Esophagus muscularis mucosa (tissue), 4 donors: ENCODE measurements around the gene ETFA. TPM values are rescaled to one million over a fixed set of nuclear protein-coding genes. Genes with fewer than 3 reads are reported as not detected.
A peak's percentile ranks its signal among the peaks of the same experiment; 100 is the strongest.

Experiments used
- DNase-seq: peaks from one replicate; pipeline ENCODE4 v3.0.0-alpha.2; 2017; ENCODE audit errors: extremely low spot score
- H3K27ac ChIP-seq, 4 donors: fragments of 200-600 bp; sonication (generic); replicated peaks in 1 of 4; 1 replicate in 3 of 4; 2 replicates in 1 of 4; pipeline ENCODE4 v1.5.1; 2016 to 2019; ENCODE audit warnings: mild to moderate bottlenecking in 1 of 4
- H3K27me3 ChIP-seq, 4 donors: fragments of 200-600 bp; sonication (generic); one replicate each; pipeline versions ENCODE4 v1.5.1 to v1.6.0; 2016 to 2019
- H3K36me3 ChIP-seq, 4 donors: fragments of 200-600 bp; sonication (generic); one replicate each; pipeline ENCODE4 v1.5.1; 2016 to 2019
- H3K4me1 ChIP-seq, 4 donors: fragments of 200-600 bp; sonication (generic); one replicate each; pipeline ENCODE4 v1.5.1; 2016 to 2019
- H3K4me3 ChIP-seq, 4 donors: fragments of 200-600 bp; sonication (generic); 1 replicate in 2 of 4; 2 replicates in 2 of 4; pipeline ENCODE4 v1.5.1; 2016 to 2019; ENCODE audit warnings: mild to moderate bottlenecking in 4 of 4, moderate library complexity in 1 of 4
- H3K9me3 ChIP-seq, 4 donors: fragments of 200-600 bp; sonication (generic); 1 replicate in 3 of 4; 2 replicates in 1 of 4; pipeline ENCODE4 v1.5.1; 2016 to 2019
- CTCF ChIP-seq, 3 experiments: fragments of 200-600 bp in 2 of 3; fragments of 450-650 bp in 1 of 3; sonication (generic) in 2 of 3; IDR thresholded peaks; one replicate each; pipeline ENCODE4 v1.5.1; 2017 to 2019; ENCODE audit warnings: antibody characterized with exemption in 3 of 3, mild to moderate bottlenecking in 2 of 3, moderate library complexity in 1 of 3
- EP300 ChIP-seq: sonication (generic); formaldehyde crosslinking; IDR thresholded peaks from one replicate; pipeline ENCODE4 v1.6.1; 2017; ENCODE audit warnings: antibody characterized with exemption
- POLR2A ChIP-seq: fragments of 450-650 bp; IDR thresholded peaks from one replicate; pipeline ENCODE4 v1.6.1; 2017; ENCODE audit warnings: antibody characterized with exemption, moderate library complexity, mild to moderate bottlenecking, low read depth
- POLR2AphosphoS5 ChIP-seq, 2 donors: sonication (generic); formaldehyde crosslinking; IDR thresholded peaks; one replicate each; pipeline ENCODE4 v1.6.1; 2017; ENCODE audit warnings: antibody characterized with exemption in 2 of 2
- WGBS: methylation state at CpG from one replicate; pipeline ENCODE4 v1.1.5; 2018; 5-methylcytosine and 5-hydroxymethylcytosine counted together
- intact Hi-C: fragments of 100-400 bp; cut with DNase I; formaldehyde crosslinking; loops from one replicate; pipeline ENCODE4 v1.15.1; 2023
- total RNA-seq, 4 donors: library from RNA; depleted of rRNA; stranded (reverse); fragments of >200 nt; gene quantifications; one replicate each; pipeline versions ENCODE4 v1.1.0 to v1.2.1, GENCODE V29; 2016

Gene ETFA
- total RNA-seq, 4 donors from 2014 or later: 98.7 to 137 (median 130) TPM

- no peak overlapping the region for H3K27ac ChIP-seq
- H3K9me3 ChIP-seq: no peaks in the 10 kb centered on the region
- H3K4me3 ChIP-seq: no peak overlapping the region
- TF ChIP-seq POLR2AphosphoS5 (IDR thresholded peaks at IDR 0.05) (peak; percentile 22 to 23), POLR2A (no peak), CTCF (IDR thresholded peaks at IDR 0.05) (peak; percentile 47 to 62 (median 55)), EP300 (no peak)
- WGBS: 74% methylated on average over 7 of the region's 7 CpGs
- intact Hi-C loops: loop anchor here (5.0 kb wide), 1 partner anchor 138 kb away; no protein-coding TSS in a partner anchor
- DNase-seq: no peak
- H3K36me3 ChIP-seq: no peaks in the 10 kb centered on the region
- peaks cover 0 to 61% (median 0%) of the 10 kb centered on the region in 4 donors for H3K27me3 ChIP-seq
- H3K4me1 ChIP-seq: peaks cover 2% of the 10 kb centered on the region in 4 donors
Observed at GRCh38 chr15:76330080-76330680, 18.9 kb upstream of the ETFA start.

- no peak for DNase-seq
- H3K9me3 ChIP-seq: no peaks in the 10 kb centered on the region
- 78% methylated on average over 4 of the region's 4 CpGs for WGBS
- no peak overlapping the region for H3K27ac ChIP-seq
- intact Hi-C loops: no loop called here
- no peak overlapping the region for H3K4me3 ChIP-seq
- peaks cover 0 to 49% (median 0%) of the 10 kb centered on the region in 4 donors for H3K27me3 ChIP-seq
- H3K4me1 ChIP-seq: no peaks in the 10 kb centered on the region
- H3K36me3 ChIP-seq: no peaks in the 10 kb centered on the region
- TF ChIP-seq CTCF (IDR thresholded peaks at IDR 0.05) (no peak), POLR2A (no peak), EP300 (no peak)
Observed at GRCh38 chr15:76328958-76329357, 17.7 kb upstream of the ETFA start.

- no peak for DNase-seq
- intact Hi-C loops: no loop called here
- no peaks in the 10 kb centered on the region for H3K36me3 ChIP-seq
- no peaks in the 10 kb centered on the region for H3K9me3 ChIP-seq
- no peak overlapping the region for H3K27ac ChIP-seq
- WGBS: 80% methylated on average over 8 of the region's 8 CpGs
- TF ChIP-seq CTCF (IDR thresholded peaks at IDR 0.05) (no peak), POLR2A (no peak), POLR2AphosphoS5 (IDR thresholded peaks at IDR 0.05) (no peak), EP300 (no peak)
- peaks cover 0 to 45% (median 0%) of the 10 kb centered on the region in 4 donors for H3K27me3 ChIP-seq
- H3K4me3 ChIP-seq: no peak overlapping the region
- H3K4me1 ChIP-seq: no peaks in the 10 kb centered on the region
Observed at GRCh38 chr15:76328106-76328696, 16.9 kb upstream of the ETFA start.

- 86% methylated on average over 8 of the region's 8 CpGs for WGBS
- TF ChIP-seq POLR2AphosphoS5 (IDR thresholded peaks at IDR 0.05) (no peak), EP300 (no peak), POLR2A (no peak), CTCF (IDR thresholded peaks at IDR 0.05) (no peak)
- Histone ChIP-seq H3K27me3 (peaks cover 0 to 51% (median 0%) of the 10 kb centered on the region in 4 donors), H3K4me3 (no peak overlapping the region), H3K4me1 (no peaks in the 10 kb centered on the region), H3K27ac (no peak overlapping the region), H3K9me3 (no peaks in the 10 kb centered on the region), H3K36me3 (no peaks in the 10 kb centered on the region)
- no peak for DNase-seq
- intact Hi-C loops: no loop called here
Observed at GRCh38 chr15:76327191-76328105, 16.2 kb upstream of the ETFA start.
